Aorta (tissue), 5 donors: Measurements from ENCODE around the gene CLCC1. TPM values are rescaled to one million over a fixed set of nuclear protein-coding genes. Genes with fewer than 3 reads are reported as not detected.
"Not testable (repeated sequence)": the region's sequence is repeated elsewhere in the genome, so short reads cannot be mapped to it uniquely, and the experiment has no call there.

ENCODE experiments used
- ATAC-seq: fragments of 200-7000 bp; cut with Tn5 transposase; one replicate; pipeline ENCODE4 v1.9.1; 2022; ENCODE audit warnings: moderate library complexity; ENCODE audit not compliant: low FRiP score
- DNase-seq, 2 donors: peaks; one replicate each; pipeline ENCODE4 v3.0.0-alpha.2; 2020
- H3K27ac ChIP-seq, 2 donors: one replicate each; pipeline ENCODE4 v1.5.1; 2013; ENCODE audit warnings: low read length in 2 of 2, mild to moderate bottlenecking in 2 of 2, moderate library complexity in 2 of 2, control low read depth in 1 of 2, inconsistent platforms in 1 of 2, low read depth in 1 of 2
- H3K27me3 ChIP-seq, 2 donors: one replicate each; pipeline ENCODE4 v1.6.1; 2013; ENCODE audit warnings: control low read depth in 1 of 2, low read length in 1 of 2, mild to moderate bottlenecking in 1 of 2, moderate library complexity in 1 of 2; ENCODE audit not compliant: insufficient read depth in 2 of 2, control insufficient read depth in 1 of 2
- H3K36me3 ChIP-seq, 2 donors: one replicate each; pipeline ENCODE4 v1.6.1; 2013; ENCODE audit warnings: control low read depth in 1 of 2, low read length in 1 of 2, mild to moderate bottlenecking in 1 of 2; ENCODE audit not compliant: insufficient read depth in 2 of 2, control insufficient read depth in 1 of 2
- H3K4me1 ChIP-seq, 2 donors: one replicate each; pipeline ENCODE4 v1.6.1; 2013; ENCODE audit warnings: low read length in 2 of 2, control low read depth in 1 of 2, mild to moderate bottlenecking in 1 of 2, moderate library complexity in 1 of 2; ENCODE audit not compliant: insufficient read depth in 2 of 2, control insufficient read depth in 1 of 2
- H3K4me3 ChIP-seq, 2 donors: one replicate each; pipeline ENCODE4 v1.5.1; 2013; ENCODE audit warnings: low read length in 2 of 2, control low read depth in 1 of 2, mild to moderate bottlenecking in 1 of 2
- H3K9me3 ChIP-seq: one replicate; pipeline ENCODE4 v1.6.1; 2013; ENCODE audit warnings: mild to moderate bottlenecking, low read length; ENCODE audit not compliant: control insufficient read depth
- WGBS, 2 donors: extraction: QIAGEN DNeasy Blood & Tissue Kit; methylation state at CpG; one replicate each; pipeline ENCODE4 v1.1.7; 2013; 5-methylcytosine and 5-hydroxymethylcytosine counted together
- intact Hi-C, 2 donors: fragments of 100-400 bp; cut with DNase I; formaldehyde crosslinking; loops; one replicate each; pipeline versions ENCODE4 v1.14.2 to v1.15.0; 2022
- polyA plus RNA-seq, 2 donors: library from polyadenylated mRNA; stranded (reverse); fragments of 200-250 nt; gene quantifications; one replicate each; pipeline ENCODE4 v1.2.3, GENCODE V29; 2013
- total RNA-seq, 2 donors: library from RNA; stranded (reverse); fragmentation: NEBNext Ultra II Directional; extraction: Animal tissue kit (Norgen Biotek cat#: 25700); gene quantifications; one replicate each; pipeline ENCODE4 v1.2.1, GENCODE V29; 2021
- donor health status: healthy with polysubstance abuse.
- donor health status: Bipolar disorder and iron deficiency.
- donor health status: DM: no; HTN: no; CAD: no.
- donor health status: DM: no; HTN: no; CAD: no.
- donor health status: DM: yes; HTN: yes; CAD: no.

The CLCC1 gene
- total and polyA plus RNA-seq, 4 donors: 10.3 to 36.8 (median 24.9) TPM

DNA sequence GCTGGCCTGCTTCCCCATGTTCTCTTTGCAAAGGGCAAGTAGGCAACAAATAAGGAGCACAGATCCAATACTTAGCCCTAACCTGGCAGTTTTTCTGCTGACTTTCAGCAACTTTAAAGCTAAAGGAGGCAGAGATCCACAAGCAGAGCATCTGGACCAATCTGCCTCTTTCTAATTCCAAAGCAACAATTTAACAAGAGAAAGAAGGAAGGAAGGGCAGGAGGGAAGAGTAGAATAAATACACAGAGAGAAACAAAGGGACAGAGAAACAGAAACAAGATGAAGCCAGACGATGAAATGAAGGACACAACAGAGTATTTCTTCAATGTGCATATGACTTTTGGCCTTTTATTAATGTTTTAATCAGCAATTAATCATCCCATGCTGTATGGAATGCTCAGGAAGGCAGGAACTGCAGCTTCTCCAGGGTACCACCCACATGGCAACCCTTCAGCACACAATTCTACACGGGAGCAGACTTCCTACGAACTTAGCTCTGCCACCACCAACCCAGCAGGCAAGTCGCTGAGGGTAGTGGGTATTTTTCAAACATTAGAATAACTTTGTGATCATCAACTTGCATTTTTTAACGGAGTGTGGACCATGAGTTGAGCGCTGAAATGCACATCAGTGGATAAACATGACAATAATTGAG lies 15.3 kb downstream of the CLCC1 start:
- Histone ChIP-seq H3K4me3 (no peak overlapping the region), H3K36me3 (peaks cover 2 to 4% of the 10 kb centered on the region in 2 donors), H3K27me3 (no peaks in the 10 kb centered on the region), H3K9me3 (no peaks in the 10 kb centered on the region), H3K4me1 (peaks cover 0 to 4% of the 10 kb centered on the region in 2 donors), H3K27ac (no peak overlapping the region)
- 9 to 10% methylated on average over 6 of the region's 6 CpGs for WGBS, 2 donors
- DNase-seq (no peak), ATAC-seq (no peak)
- intact Hi-C loops: no loop called here

DNA sequence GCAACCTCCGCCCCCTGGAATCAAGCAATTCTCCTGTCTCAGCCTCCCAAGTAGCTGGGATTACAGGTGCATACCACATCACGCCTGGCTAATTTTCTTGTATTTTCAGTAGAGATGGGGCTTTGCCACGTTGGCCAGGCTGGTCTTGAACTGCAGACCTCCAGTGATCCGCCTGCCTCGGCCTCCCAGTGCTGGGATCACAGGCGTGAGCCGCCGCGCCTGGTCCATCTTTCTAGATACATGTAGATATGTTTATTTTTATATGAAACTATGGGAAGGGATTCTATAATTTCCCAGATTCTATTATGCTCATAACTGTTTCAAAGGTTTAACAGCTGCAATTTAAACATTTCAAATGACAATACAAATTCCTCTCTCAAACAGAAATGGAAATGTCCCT lies 27.1 kb downstream of the CLCC1 start:
- H3K4me3 ChIP-seq: no peak overlapping the region
- H3K9me3 ChIP-seq: no peaks in the 10 kb centered on the region

DNA sequence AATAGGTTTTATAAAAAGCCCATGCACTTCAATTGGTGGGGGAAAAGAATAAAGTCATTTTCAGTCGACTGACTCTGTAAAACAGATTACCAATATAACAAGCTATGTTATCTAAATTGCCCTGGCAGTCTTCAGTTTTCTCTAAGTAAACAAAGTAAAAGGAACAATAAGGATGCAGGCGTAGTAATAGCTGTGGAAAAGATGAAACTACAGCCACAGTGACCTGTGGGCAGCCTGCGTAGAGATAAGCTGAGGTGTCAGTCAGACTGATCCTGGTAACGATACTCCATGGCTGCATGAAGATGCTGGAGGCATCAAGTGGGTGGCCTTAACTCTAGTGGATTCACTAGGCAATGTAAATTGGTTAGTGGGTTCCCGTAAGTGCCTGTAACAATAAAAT lies 29.3 kb downstream of the CLCC1 start:
- Histone ChIP-seq H3K9me3 (no peaks in the 10 kb centered on the region), H3K4me1 (no peaks in the 10 kb centered on the region), H3K4me3 (no peak overlapping the region), H3K27ac (no peak overlapping the region), H3K27me3 (no peaks in the 10 kb centered on the region), H3K36me3 (peaks cover 8 to 11% of the 10 kb centered on the region in 2 donors)
- 84 to 90% methylated on average over 5 of the region's 5 CpGs for WGBS, 2 donors
- ATAC-seq (no peak), DNase-seq (no peak)
- intact Hi-C loops: no loop called here

More for the DNA sequence above, 27.1 kb downstream of the CLCC1 start:
- H3K27me3 ChIP-seq: no peaks in the 10 kb centered on the region
- peaks cover 8 to 11% of the 10 kb centered on the region in 2 donors for H3K36me3 ChIP-seq
- no peaks in the 10 kb centered on the region for H3K4me1 ChIP-seq
- DNase-seq (no peak), ATAC-seq (no peak)
- intact Hi-C loops: no loop called here
- 94% methylated on average over 9 of the region's 9 CpGs for WGBS, 2 donors
- no peak overlapping the region for H3K27ac ChIP-seq

DNA sequence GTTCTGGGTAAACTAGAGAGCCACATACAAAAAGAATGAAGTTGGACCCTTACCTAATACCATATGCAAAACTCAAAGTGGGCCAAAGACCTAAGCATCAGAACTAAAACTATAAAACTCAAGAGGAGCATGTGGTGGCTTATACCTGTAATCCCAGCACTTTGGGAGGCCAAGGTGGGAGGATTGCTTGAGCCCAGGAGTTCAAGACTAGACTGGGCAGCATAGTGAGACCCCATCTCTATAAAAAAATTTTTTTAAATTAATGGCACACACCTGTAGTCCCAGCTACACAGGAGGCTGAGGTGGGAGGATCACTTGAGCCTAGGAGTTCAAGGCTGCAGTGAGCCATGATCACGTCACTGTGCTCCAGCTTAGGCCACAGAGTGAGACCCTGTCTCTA lies 35.7 kb downstream of the CLCC1 start:
- H3K36me3 ChIP-seq: not testable (repeated sequence)

DNA sequence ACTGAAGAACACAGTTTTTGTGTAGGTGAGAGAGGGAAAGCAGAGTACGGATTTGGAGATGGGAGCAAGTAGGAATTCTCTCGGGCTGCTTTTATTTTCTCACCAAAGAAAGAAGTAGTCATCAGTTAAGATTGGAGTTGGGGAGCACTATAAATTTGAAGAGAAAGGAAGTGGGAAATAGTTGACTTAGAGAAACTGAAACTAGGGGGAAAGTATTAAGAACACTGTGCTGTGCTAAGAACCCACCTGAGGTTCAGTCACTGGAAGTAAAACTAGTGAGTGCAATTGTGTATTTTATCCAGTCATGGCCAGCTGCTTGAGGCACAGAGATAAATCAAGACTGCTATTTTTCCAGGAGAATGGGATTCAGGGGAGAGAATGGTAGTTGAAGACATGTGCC lies 37.4 kb downstream of the CLCC1 start:
- Histone ChIP-seq H3K27ac (no peak overlapping the region), H3K27me3 (no peaks in the 10 kb centered on the region), H3K9me3 (no peaks in the 10 kb centered on the region), H3K4me1 (no peaks in the 10 kb centered on the region), H3K4me3 (no peak overlapping the region), H3K36me3 (peaks cover 5% of the 10 kb centered on the region in 2 donors)
- no peak for DNase-seq
- intact Hi-C loops: no loop called here
- WGBS, 2 donors: 87 to 90% methylated on average over 2 of the region's 2 CpGs
- ATAC-seq: no peak

More for the DNA sequence above, 35.7 kb downstream of the CLCC1 start:
- WGBS, 2 donors: 92 to 95% methylated on average over 1 of the region's 1 CpG
- DNase-seq, intact Hi-C loops, H3K4me3 ChIP-seq, H3K4me1 ChIP-seq, ATAC-seq, H3K9me3 ChIP-seq, H3K27ac ChIP-seq, H3K27me3 ChIP-seq: not testable (repeated sequence)

DNA sequence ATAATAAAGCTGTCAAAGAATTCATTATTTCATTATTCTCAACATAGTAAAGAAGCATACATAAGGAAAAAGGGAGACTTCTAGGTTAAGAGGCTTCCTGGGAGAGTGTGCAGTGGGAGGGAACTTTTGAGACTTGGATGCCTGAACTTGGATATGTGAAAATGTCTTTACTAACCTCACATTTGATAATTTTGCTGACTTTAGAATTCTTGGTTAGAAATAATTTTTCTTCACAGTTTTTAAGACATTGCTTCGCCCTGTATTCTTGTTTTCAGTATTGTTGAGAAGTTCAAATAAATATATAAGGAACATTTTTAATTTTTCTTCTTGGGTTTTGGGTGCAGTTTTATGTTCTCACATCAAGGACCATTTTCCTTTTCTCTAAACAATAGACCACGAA lies 46.5 kb downstream of the CLCC1 start:
- DNase-seq: no peak
- Histone ChIP-seq H3K27ac (no peak overlapping the region), H3K4me1 (peaks cover 0 to 2% of the 10 kb centered on the region in 2 donors), H3K36me3 (no peaks in the 10 kb centered on the region), H3K27me3 (no peaks in the 10 kb centered on the region), H3K9me3 (no peaks in the 10 kb centered on the region), H3K4me3 (no peak overlapping the region)
- intact Hi-C loops: no loop called here
- no peak for ATAC-seq
- 97 to 99% methylated on average over 2 of the region's 2 CpGs for WGBS, 2 donors

Other genes with a start within 250 kb of the CLCC1 start
- gene STXBP3, start 216.8 kb downstream of the CLCC1 start, total RNA-seq: 10 to 100 TPM; 56.5 to 67.0 TPM
- 10 to 100 TPM; 33.4 to 37.5 TPM for gene STXBP3, start 216.8 kb downstream of the CLCC1 start, polyA plus RNA-seq
- gene AKNAD1, start 106.4 kb downstream of the CLCC1 start, total RNA-seq: under 1 TPM in 1 of 2 donors, not detected in 1; 0.72 TPM
- gene AKNAD1, start 106.4 kb downstream of the CLCC1 start, polyA plus RNA-seq: not detected
- 10 to 100 TPM in 1 of 2 donors, 1 to 10 TPM in 1; 6.2 to 24.1 TPM for gene GPSM2, start 86.5 kb downstream of the CLCC1 start, total RNA-seq
- 1 to 10 TPM; 1.2 to 6.3 TPM for gene GPSM2, start 86.5 kb downstream of the CLCC1 start, polyA plus RNA-seq
- 10 to 100 TPM; 20.2 to 24.1 TPM for gene WDR47, start 78.6 kb upstream of the CLCC1 start, total RNA-seq
- 10 to 100 TPM in 1 of 2 donors, 1 to 10 TPM in 1; 5.6 to 10.5 TPM for gene WDR47, start 78.6 kb upstream of the CLCC1 start, polyA plus RNA-seq
- 10 to 100 TPM; 40.7 to 71.2 TPM for gene TAF13, start 112.5 kb upstream of the CLCC1 start, total RNA-seq
- 100 to 1,000 TPM in 1 of 2 donors, 10 to 100 TPM in 1; 30.5 to 111 TPM for gene TAF13, start 112.5 kb upstream of the CLCC1 start, polyA plus RNA-seq
- gene TMEM167B, start 127.3 kb upstream of the CLCC1 start, total RNA-seq: 10 to 100 TPM; 42.2 to 43.2 TPM
- 10 to 100 TPM; 26.7 to 28.1 TPM for gene TMEM167B, start 127.3 kb upstream of the CLCC1 start, polyA plus RNA-seq
- gene ELAPOR1, start 150.6 kb upstream of the CLCC1 start, total RNA-seq: 1 to 10 TPM in 1 of 2 donors, under 1 TPM in 1; 0.55 to 1.5 TPM
- 1 to 10 TPM in 1 of 2 donors, under 1 TPM in 1; 0.15 to 6.0 TPM for gene ELAPOR1, start 150.6 kb upstream of the CLCC1 start, polyA plus RNA-seq